GDM1 (cell line): ENCODE measurements around the gene ZBTB42.

ENCODE experiments used
- DNase-seq: peaks from one replicate; lab custom pipeline; 2025; lab: John Stamatoyannopoulos, UW

The ZBTB42 gene

DNA sequence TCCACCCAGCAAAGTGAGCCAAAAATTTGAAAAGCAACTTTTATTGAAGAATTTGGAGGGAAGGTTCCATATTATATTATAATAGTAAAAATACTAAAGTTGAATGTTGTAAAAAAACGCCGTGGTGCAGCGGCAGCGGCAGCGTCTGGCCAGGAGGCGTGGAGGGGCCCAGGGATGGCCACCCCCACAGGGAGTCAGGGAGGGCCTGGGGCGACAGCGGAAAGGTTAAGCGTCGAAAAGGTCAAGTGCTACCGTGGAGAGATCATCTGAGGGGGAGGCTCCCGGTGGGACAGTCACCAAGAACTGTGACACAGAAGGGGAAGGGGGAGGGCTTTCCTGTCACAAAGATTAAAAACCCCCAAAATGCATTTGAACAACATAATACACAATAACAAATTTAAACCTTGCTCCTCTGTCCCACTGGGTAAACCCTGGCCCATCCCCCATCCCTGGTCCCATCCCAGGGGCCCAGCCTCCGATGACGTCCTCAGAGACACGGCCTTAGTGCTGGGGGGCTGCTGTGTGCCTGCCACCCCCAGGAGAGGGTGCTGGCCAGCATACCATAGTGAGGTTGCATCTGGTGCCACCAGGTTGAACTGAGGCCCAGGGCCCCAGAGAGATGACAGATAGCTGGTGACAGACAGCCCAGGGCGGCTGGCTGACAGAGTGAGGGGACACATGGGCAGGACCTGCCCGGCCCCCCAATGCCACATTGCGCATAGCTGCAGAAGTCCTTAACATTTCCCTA lies 31.4 kb upstream of the ZBTB42 start:
- DNase-seq = no peak

DNA sequence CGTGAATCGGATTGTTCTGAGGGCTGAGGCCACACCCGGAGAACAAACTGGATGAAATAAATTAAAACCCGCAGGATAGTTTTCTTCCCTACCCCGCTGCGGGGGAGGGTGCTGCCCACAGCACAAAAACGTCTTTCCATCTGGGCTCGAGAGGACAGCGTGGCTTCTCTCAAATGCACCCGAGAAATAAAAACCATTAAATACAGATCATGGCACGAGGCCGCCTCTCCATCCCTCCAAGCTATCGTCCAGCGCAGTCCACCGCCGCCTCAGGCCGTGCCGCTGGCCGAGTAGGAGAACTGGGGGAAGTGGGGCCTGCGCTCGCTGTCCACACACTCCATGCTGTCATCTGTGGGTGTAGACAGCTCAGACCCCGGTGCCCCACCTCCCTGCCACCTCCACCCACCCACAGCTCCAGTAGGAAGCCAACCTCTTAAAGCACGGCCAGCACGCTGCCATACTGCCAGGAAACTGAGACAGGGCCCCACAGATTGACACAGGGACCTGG lies 30.8 kb upstream of the ZBTB42 start:
- DNase-seq = no peak

DNA sequence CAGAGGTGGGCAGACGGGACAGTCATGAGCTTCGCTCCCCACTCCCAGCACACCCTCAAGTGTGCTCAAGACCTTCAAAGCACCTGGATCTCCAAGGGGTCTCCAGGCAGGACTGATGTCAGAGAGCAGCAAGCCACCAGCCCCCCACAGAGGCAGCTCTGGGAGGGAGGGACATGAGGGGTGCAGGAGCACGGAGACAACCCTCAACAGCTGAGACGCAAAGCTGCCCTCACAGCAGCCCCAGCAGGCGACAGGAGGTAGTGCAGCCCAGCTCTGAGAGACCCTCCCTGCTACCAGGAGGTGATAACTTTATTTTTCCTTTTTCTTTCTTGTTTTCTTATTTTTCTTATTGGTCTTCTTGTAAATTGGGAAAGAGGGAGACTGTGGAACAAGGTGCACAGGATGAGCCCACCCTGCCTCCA lies 30.0 kb upstream of the ZBTB42 start:
- no peak for DNase-seq

- DNase-seq = no peak
Observed at GRCh38 chr14:104771374-104771773, 29.5 kb upstream of the ZBTB42 start.

GRCh38 chr14:104771918-104772706 lies 28.8 kb upstream of the ZBTB42 start:
- no peak for DNase-seq

DNA sequence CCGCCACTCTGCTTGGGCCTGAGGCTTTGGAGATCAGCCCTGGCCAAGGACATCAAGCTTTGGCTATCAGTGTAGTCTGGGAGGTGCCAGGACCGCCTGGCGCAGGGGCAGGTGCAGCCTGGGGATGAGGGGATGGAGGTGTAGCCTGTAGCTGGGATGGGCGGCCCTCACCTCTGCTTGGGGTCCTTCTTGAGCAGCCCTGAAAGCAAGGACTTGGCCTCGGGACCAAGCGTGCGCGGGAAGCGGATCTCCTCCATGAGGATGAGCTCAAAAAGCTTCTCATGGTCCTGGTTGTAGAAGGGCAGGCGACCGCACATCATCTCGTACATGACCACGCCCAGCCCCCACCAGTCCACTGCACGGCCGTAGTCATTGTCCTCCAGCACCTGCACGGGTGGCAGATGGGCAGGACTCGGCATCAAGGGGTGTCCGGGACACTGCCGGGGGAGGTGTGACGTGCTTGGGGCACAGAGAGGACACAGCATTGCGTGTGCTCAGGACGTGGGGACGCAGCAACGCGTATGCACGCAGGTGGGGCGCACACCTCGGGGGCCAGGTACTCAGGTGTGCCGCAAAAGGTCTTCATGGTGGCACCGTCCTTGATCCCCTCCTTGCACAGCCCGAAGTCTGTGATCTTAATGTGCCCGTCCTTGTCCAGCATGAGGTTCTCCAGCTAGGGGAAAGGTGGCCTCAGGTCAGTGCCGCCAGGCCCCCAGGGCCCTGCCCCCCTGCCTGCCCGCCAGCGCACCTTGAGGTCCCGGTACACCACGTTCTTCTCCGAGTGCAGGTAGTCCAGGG lies 28.0 kb upstream of the ZBTB42 start:
- DNase-seq = no peak

DNA sequence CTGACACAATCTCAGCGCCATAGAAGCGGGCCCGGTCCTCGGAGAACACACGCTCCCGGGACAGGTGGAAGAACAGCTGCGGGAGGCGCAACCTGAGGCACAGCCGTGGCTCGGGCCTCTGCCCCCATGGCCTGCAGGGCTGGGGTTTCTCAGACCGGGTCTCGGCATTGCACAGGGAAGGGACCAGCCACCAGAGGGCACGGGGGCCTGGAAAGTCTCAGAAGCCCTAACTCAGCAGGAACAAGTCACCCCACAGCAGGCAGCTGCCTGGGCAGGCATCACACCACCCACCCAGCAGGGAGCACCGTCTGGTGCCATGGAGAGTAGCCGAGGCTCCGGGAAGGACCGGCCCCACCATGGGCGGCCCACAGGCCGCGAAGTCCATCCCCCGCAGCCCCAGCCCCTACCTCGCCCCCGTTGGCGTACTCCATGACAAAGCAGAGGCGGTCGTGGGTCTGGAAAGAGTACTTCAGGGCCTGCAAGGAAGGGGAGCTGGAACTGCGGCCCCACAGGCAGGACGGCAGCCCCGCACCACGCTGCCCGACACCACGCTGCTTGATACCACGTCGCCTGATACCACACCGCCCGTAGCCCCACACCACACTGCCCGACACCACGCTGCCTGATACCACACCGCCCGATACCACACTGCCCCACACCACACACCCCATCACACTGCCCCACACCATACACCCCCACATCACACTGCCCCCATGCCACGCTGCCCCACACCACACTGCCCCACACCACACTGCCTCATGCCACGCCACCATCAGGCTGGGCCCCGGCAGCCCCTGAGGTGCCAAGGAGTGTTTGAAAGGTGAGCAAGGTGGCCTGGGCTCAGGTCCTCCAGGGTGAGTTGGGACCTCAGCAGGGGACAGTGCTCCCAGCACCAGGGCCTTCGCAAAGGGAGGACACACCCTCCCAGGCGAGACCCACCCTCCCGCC lies 27.1 kb upstream of the ZBTB42 start:
- no peak for DNase-seq

- no peak for DNase-seq
Observed at GRCh38 chr14:104774453-104775072, 26.3 kb upstream of the ZBTB42 start.

DNA sequence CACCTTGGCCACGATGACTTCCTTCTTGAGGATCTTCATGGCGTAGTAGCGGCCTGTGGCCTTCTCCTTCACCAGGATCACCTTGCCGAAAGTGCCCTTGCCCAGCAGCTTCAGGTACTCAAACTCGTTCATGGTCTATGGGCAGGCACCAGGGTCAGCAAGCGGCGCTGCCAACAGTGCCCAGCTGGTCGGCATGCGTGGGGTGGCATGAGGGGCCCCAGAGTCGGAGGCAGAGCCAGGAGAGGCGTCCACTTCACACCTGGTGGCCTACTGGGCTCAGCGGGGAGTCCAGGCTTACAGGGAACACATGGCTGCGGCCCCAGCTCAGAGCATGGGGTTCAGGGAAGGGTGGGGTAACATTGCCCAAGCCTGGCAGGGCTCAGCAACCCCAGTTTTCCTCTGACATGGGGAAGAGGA lies 25.8 kb upstream of the ZBTB42 start:
- DNase-seq = no peak

- no peak for DNase-seq
Observed at GRCh38 chr14:104776481-104776880, 24.4 kb upstream of the ZBTB42 start.

GRCh38 chr14:104776961-104777807 lies 23.7 kb upstream of the ZBTB42 start:
- no peak for DNase-seq

DNA sequence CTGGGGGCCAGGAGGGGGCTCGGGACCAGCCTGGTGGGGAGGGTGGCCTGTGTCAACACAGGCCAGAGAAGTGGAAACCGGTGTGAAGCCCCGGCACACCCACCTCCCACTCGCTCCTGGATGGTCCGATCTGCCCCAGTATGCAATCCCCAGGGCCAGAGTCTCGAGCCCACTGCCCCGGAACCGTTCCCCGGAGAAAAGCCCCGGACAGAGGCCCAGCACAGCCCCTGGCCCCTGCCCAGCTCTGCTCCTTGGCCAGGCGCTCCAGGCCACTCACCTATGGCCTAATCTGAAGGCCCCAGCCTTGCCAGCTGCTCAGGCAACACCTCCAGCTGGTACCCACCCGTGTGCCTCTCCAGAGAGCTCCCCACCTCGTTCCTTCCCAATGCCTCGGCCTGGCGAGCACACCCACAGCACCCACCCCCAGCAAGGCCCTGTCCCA lies 23.1 kb upstream of the ZBTB42 start:
- DNase-seq = no peak

DNA sequence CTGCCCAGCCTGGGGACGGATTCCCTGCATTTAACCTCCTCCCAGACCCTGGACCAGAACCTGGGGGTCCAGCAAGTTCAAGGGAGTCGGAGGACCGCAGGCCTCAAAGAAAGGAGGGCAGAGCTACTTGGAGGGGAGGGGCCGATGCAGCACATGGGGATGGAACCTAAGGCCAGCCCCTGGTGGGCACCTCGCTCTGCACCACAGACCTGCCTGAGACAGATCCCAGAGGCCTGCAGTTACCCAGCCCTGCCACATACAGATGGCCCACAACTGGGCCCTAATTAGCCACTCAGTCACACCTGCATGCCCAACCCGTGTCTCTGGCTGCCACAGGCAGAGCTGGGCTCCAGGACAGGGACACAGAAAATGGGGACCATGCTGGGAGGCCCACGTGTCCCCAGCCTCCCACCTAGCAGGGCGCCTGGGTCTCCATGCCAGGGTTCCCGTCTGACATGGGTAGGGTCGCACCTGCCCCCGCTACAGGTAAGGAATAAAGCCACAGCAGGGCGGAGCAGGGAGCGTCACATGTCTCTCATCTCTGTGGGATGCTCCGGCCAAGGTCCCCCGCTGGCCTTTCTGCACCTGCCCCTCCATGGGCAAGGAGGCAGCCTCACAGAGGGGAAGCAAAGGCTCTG lies 22.1 kb upstream of the ZBTB42 start:
- no peak for DNase-seq

DNA sequence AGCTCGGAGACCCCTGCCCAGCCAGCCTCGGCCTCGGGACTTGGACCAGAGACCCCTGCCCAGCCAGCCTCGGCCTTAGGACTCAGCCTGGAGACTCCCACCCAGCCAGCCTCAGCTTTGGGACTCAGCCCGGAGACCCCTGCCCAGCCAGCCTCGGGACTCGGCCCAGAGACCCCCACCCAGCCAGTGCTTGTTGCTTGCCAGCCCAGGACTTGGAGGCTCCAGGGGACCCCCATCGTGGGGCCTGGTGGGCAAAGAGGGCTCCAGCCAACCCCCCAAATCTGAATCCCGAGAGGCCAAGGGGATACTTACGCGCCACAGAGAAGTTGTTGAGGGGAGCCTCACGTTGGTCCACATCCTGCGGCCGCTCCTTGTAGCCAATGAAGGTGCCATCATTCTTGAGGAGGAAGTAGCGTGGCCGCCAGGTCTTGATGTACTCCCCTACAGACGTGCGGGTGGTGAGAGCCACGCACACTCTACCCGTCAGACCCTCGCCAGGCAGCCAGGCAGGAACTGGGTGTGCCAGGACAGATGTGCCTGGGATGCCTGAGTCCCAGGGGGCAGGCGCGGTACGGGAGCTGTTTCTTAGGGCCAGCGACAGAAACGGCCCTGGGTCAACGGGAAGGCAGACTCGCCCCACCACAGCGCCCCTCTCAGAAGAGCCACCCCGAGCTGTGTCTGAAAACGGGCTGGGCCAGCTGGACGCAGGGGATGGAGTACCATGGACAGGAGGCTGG lies 21.0 kb upstream of the ZBTB42 start:
- DNase-seq = no peak

GRCh38 chr14:104780513-104781030 lies 20.3 kb upstream of the ZBTB42 start:
- DNase-seq = no peak

DNA sequence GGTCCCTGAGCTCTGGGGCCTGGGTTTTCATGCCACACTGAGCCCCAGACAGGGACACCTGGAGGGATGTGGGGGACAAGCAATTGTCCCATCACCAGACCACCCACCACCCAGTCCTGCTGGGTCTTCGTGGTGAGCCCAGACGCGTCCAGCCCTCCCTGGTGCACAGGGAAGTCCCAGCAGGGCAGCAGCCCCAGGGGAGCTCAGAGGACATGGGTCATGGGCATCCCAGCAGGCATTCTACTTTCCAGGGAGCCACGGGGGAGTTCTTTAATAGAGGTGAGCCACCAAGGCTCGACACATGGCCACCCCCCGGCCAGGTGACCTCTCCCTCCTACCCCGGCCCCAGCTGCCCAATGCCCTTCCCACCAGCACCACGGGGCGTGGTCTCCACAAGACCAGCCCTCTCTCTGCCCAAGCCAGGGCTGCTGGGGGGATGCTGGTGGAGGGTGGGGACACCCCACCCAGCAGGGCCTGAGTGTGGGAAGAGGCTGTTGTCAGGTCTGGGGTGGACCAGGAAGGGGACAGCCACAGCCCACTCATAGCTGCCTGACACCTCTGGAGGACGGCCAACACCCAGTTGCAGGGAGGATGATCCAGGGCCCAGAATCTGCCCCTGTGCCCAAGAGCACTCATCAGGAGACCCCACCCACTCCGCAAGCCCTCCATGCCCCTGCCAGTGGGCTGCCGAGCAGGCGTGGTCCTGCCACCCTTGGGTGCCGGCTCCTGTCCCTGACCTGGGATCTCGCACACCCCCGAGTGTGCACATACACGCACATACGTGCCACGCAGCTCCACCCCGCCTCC lies 19.4 kb upstream of the ZBTB42 start:
- DNase-seq = no peak

DNA sequence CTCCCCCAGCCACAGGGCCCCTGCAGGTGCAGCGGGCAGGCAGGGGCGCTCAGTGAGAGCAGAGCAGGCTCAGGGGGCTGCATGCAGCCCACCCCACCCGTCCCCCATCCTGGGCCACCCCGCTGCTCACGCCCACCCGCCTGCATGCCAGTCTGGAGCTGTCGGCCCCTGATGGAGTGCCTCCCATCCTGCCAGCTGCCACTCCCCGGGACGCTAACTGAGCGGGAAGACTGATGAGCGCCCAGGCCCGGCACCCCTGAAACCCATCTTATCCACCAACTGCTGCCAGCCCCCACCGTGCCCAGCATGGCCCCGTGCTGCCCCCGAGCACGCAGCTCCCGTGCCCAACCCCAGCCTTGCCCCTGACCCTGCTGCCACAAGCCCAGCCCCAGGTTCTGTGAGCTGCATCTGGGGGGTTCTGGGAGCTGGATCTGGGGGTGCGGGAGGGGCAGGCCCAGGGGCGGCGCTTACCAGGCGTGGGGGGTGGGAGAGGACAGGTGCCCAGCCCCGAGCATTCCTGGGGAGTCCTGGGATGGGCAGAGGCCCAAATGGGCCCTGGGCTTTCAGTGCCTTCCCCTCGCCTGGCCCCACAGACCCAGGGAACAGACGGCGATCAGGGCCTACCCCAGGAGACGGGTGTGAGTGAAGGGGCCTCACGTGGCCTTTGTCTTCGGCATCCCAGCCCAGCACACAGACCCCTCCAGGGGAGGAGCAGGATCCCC lies 18.7 kb upstream of the ZBTB42 start:
- no peak for DNase-seq
